Measurements from ENCODE around the gene MYO5C. TPM values are rescaled to one million over a fixed set of nuclear protein-coding genes. Genes with fewer than 3 reads are reported as not detected.

Gene MYO5C
- total RNA-seq, 2 experiments from 2014 or later, result 1.6 to 4.1 TPM

DNA sequence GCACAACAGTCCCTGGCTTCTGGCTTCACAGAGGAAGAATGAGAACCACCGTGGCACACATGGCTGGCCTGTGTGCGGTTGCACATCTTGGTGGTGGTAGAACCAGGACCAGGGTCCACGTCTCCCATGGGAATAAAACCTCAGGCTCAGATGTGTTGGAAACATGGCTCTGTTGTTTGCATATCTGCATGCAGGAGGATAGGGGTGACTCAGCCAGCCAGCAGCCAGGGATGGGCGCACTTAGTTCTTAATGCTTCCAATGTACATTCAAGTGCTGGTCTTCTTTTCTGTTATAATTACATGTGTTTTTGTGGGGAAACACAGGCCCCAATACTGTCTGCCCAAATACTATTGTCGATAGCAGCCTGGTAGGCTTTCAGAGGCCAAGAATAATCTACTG lies 147.2 kb downstream of the MYO5C start:
- ChIA-PET POLR2A (interaction anchor here (0.9 kb wide), 1 partner anchor 36 kb away, joined by 3 read pairs; no protein-coding TSS in a partner anchor), CTCF (ENCODE audit: unreplicated experiment) (no interaction called here)
- H3K4me1 ChIP-seq (ENCODE audit: insufficient read depth, low read length, poor library complexity, severe bottlenecking), result no peaks in the 10 kb centered on the region
- DNase-seq (ENCODE audit: low spot score), result no peak
- H3K9me3 ChIP-seq (ENCODE audit: low read length), result no peaks in the 10 kb centered on the region
- intact Hi-C loops (cut with micrococcal nuclease; ENCODE audit: unreplicated experiment), result no loop called here
- H3K79me2 ChIP-seq (ENCODE audit: insufficient read depth, low read depth, low read length), result no peaks in the 10 kb centered on the region
- no peak overlapping the region for H3K4me3 ChIP-seq (ENCODE audit: low read depth, low read length, poor library complexity, severe bottlenecking)
- H3K27ac ChIP-seq (ENCODE audit: low read depth, low read length, poor library complexity, severe bottlenecking), result no peak overlapping the region
- no peak for TF ChIP-seq EZH2phosphoT487 (IDR thresholded peaks at IDR 0.05; ENCODE audit: borderline replicate concordance, low read depth, low read length)
- TF ChIP-seq, protein P1, sequence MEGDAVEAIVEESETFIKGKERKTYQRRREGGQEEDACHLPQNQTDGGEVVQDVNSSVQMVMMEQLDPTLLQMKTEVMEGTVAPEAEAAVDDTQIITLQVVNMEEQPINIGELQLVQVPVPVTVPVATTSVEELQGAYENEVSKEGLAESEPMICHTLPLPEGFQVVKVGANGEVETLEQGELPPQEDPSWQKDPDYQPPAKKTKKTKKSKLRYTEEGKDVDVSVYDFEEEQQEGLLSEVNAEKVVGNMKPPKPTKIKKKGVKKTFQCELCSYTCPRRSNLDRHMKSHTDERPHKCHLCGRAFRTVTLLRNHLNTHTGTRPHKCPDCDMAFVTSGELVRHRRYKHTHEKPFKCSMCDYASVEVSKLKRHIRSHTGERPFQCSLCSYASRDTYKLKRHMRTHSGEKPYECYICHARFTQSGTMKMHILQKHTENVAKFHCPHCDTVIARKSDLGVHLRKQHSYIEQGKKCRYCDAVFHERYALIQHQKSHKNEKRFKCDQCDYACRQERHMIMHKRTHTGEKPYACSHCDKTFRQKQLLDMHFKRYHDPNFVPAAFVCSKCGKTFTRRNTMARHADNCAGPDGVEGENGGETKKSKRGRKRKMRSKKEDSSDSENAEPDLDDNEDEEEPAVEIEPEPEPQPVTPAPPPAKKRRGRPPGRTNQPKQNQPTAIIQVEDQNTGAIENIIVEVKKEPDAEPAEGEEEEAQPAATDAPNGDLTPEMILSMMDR (conservative IDR thresholded peaks at IDR 0.05; ENCODE audit: low read length), result no peak
- BruUV-seq (replicated peaks), result no TSS peak
- H3K9me2 ChIP-seq (ENCODE audit: insufficient read depth, low read length), result no peaks in the 10 kb centered on the region
- no peak overlapping the region for H3K4me2 ChIP-seq (ENCODE audit: low read length)
- peaks cover 88% of the 10 kb centered on the region for H3K36me3 ChIP-seq (ENCODE audit: insufficient read depth, low read length)
- H4K20me1 ChIP-seq (ENCODE audit: insufficient read depth, low read length), result no peaks in the 10 kb centered on the region
- no peak overlapping the region for H2AFZ ChIP-seq (ENCODE audit: low read length)

DNA sequence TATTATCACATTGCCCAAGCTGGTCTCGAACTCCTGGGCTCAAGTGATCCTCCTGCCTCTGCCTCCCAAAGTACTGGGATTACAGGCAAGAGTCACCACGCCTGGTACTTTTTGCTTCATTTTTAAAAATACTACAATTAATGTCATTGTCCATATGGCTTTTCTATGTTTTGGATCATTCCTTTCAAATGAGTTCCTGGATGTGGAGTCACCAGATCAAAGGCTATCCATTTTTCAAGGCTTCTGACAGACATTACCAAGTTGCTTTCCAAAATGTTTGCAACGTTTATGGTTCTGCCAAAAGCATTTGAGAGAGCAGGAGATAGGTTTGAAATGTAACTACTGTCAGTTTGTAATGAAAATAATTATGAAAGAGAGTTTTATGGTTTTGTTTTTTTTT lies 148.8 kb downstream of the MYO5C start:
- Histone ChIP-seq H3K27ac (ENCODE audit: low read depth, low read length, poor library complexity, severe bottlenecking) (no peak overlapping the region), H3K9me2 (ENCODE audit: insufficient read depth, low read length) (no peaks in the 10 kb centered on the region), H3K9me3 (ENCODE audit: low read length) (no peaks in the 10 kb centered on the region), H3K36me3 (ENCODE audit: insufficient read depth, low read length) (peaks cover 91% of the 10 kb centered on the region), H4K20me1 (ENCODE audit: insufficient read depth, low read length) (no peaks in the 10 kb centered on the region), H3K4me1 (ENCODE audit: insufficient read depth, low read length, poor library complexity, severe bottlenecking) (no peaks in the 10 kb centered on the region), H2AFZ (ENCODE audit: low read length) (no peak overlapping the region), H3K4me3 (ENCODE audit: low read depth, low read length, poor library complexity, severe bottlenecking) (no peak overlapping the region), H3K4me2 (ENCODE audit: low read length) (no peak overlapping the region), H3K79me2 (ENCODE audit: insufficient read depth, low read depth, low read length) (no peaks in the 10 kb centered on the region)
- no TSS peak for BruUV-seq (replicated peaks)
- no peak for TF ChIP-seq EZH2phosphoT487 (IDR thresholded peaks at IDR 0.05; ENCODE audit: borderline replicate concordance, low read depth, low read length)
- TF ChIP-seq, protein P1 (conservative IDR thresholded peaks at IDR 0.05; ENCODE audit: low read length), result no peak
- intact Hi-C loops (cut with micrococcal nuclease; ENCODE audit: unreplicated experiment), result no loop called here
- POLR2A ChIA-PET, result no interaction called here
- DNase-seq (ENCODE audit: low spot score), result no peak
- CTCF ChIA-PET (ENCODE audit: unreplicated experiment), result no interaction called here

DNA sequence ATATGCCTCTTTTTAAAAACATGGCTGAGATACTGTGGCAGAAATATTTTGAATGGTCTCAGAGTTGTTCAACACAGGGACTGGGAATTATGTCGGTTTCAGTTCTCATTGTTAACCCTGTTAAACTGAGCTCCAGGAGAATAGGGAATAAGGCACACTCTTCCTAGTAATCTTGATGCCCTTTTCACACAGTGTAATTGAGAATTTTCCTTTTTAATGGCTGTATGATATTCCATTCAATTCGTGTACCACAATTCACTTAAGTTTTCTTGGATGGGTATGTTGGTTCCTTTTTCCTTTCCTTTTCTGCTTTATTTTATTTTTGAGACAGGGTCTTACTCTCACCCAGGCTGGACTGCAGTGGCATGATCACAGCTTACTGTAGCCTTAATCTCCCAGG lies 149.3 kb downstream of the MYO5C start:
- Histone ChIP-seq H3K4me2 (ENCODE audit: low read length) (no peak overlapping the region), H3K79me2 (ENCODE audit: insufficient read depth, low read depth, low read length) (no peaks in the 10 kb centered on the region), H2AFZ (ENCODE audit: low read length) (no peak overlapping the region), H3K9me2 (ENCODE audit: insufficient read depth, low read length) (no peaks in the 10 kb centered on the region), H3K4me1 (ENCODE audit: insufficient read depth, low read length, poor library complexity, severe bottlenecking) (no peaks in the 10 kb centered on the region), H3K4me3 (ENCODE audit: low read depth, low read length, poor library complexity, severe bottlenecking) (no peak overlapping the region), H3K9me3 (ENCODE audit: low read length) (no peaks in the 10 kb centered on the region), H4K20me1 (ENCODE audit: insufficient read depth, low read length) (no peaks in the 10 kb centered on the region), H3K36me3 (ENCODE audit: insufficient read depth, low read length) (peaks cover 90% of the 10 kb centered on the region), H3K27ac (ENCODE audit: low read depth, low read length, poor library complexity, severe bottlenecking) (no peak overlapping the region)
- no TSS peak for BruUV-seq (replicated peaks)
- ChIA-PET CTCF (ENCODE audit: unreplicated experiment) (no interaction called here), POLR2A (interaction anchor here (0.7 to 1.1 kb wide), 2 partner anchors 19 to 85 kb away, joined by 3 to 5 read pairs; no protein-coding TSS in a partner anchor)
- DNase-seq (ENCODE audit: low spot score), result no peak
- intact Hi-C loops (cut with micrococcal nuclease; ENCODE audit: unreplicated experiment), result no loop called here
- TF ChIP-seq, protein P1 (conservative IDR thresholded peaks at IDR 0.05; ENCODE audit: low read length), result no peak
- TF ChIP-seq EZH2phosphoT487 (IDR thresholded peaks at IDR 0.05; ENCODE audit: borderline replicate concordance, low read depth, low read length), result no peak

Measured in OCI-LY7 (cell line).